HEK293 (cell line): Measurements from ENCODE around the gene MICU2.

Experiments
- YY1 ChIP-seq: fragments of 450-650 bp; formaldehyde crosslinking; IDR thresholded peaks from 2 replicates; pipeline ENCODE4 v1.5.1; 2018; ENCODE audit warnings: missing biosample characterization, missing genetic modification characterization
- ZFP69B ChIP-seq: fragments of 450-650 bp; formaldehyde crosslinking; IDR thresholded peaks from 2 replicates; pipeline ENCODE4 v1.5.1; 2016; ENCODE audit warnings: missing biosample characterization, missing genetic modification characterization
- ZNF292 ChIP-seq: fragments of 450-650 bp; formaldehyde crosslinking; IDR thresholded peaks from 2 replicates; pipeline ENCODE4 v1.5.1; 2016; ENCODE audit warnings: low read depth, missing biosample characterization, missing genetic modification characterization, borderline replicate concordance
- ZNF423 ChIP-seq: fragments of 450-650 bp; formaldehyde crosslinking; IDR thresholded peaks from 2 replicates; pipeline ENCODE4 v1.5.1; 2016; ENCODE audit warnings: missing biosample characterization, missing genetic modification characterization
- ZNF549 ChIP-seq: fragments of 450-650 bp; IDR thresholded peaks from 2 replicates; pipeline ENCODE4 v1.5.1; 2018; ENCODE audit warnings: missing biosample characterization, missing genetic modification characterization, mild to moderate bottlenecking, inconsistent platforms, moderate library complexity
- ZNF670 ChIP-seq: fragments of 450-650 bp; formaldehyde crosslinking; IDR thresholded peaks from 2 replicates; pipeline ENCODE4 v1.5.1; 2016; ENCODE audit warnings: missing biosample characterization, missing genetic modification characterization, low read depth
- TF ChIP-seq, protein P1 (sequence below): fragments of 450-650 bp; formaldehyde crosslinking; IDR thresholded peaks from 2 replicates; pipeline ENCODE4 v1.5.1; 2017; ENCODE audit warnings: missing biosample characterization, missing genetic modification characterization
- TF ChIP-seq, protein P2 (sequence below): fragments of 450-650 bp; formaldehyde crosslinking; IDR thresholded peaks from 2 replicates; pipeline ENCODE4 v1.5.1; 2016; ENCODE audit warnings: missing biosample characterization, missing genetic modification characterization

- TF ChIP-seq ZNF423 (tag by site-specific recombination) (no peak), YY1 (tag by site-specific recombination) (no peak), ZNF670 (no peak), ZNF292 (no peak), ZNF549 (tag by site-specific recombination) (no peak), ZFP69B (tag by site-specific recombination) (no peak)
- TF ChIP-seq, protein P1, sequence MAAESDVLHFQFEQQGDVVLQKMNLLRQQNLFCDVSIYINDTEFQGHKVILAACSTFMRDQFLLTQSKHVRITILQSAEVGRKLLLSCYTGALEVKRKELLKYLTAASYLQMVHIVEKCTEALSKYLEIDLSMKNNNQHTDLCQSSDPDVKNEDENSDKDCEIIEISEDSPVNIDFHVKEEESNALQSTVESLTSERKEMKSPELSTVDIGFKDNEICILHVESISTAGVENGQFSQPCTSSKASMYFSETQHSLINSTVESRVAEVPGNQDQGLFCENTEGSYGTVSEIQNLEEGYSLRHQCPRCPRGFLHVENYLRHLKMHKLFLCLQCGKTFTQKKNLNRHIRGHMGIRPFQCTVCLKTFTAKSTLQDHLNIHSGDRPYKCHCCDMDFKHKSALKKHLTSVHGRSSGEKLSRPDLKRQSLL (tag by site-specific recombination), result no peak
- TF ChIP-seq, protein P2, sequence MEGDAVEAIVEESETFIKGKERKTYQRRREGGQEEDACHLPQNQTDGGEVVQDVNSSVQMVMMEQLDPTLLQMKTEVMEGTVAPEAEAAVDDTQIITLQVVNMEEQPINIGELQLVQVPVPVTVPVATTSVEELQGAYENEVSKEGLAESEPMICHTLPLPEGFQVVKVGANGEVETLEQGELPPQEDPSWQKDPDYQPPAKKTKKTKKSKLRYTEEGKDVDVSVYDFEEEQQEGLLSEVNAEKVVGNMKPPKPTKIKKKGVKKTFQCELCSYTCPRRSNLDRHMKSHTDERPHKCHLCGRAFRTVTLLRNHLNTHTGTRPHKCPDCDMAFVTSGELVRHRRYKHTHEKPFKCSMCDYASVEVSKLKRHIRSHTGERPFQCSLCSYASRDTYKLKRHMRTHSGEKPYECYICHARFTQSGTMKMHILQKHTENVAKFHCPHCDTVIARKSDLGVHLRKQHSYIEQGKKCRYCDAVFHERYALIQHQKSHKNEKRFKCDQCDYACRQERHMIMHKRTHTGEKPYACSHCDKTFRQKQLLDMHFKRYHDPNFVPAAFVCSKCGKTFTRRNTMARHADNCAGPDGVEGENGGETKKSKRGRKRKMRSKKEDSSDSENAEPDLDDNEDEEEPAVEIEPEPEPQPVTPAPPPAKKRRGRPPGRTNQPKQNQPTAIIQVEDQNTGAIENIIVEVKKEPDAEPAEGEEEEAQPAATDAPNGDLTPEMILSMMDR (tag by site-specific recombination), result no peak
These were observed 77.0 kb downstream of the MICU2 start for GRCh38 chr13:21526707-21527540.
